Body of pancreas (tissue), 4 donors: Measurements from ENCODE around the gene WNT5B. TPM values are rescaled to one million over a fixed set of nuclear protein-coding genes. Genes with fewer than 3 reads are reported as not detected.

Experiments used
- ATAC-seq: fragments of 150-250 bp; one replicate; pipeline ENCODE4 v1.9.1; 2016
- DNase-seq, 4 donors: peaks; one replicate each; pipeline ENCODE4 v3.0.0-alpha.2; 2019
- H3K27ac ChIP-seq, 4 donors: fragments of 200-600 bp; sonication (generic); 1 replicate in 3 of 4; 2 replicates in 1 of 4; pipeline versions ENCODE4 v1.5.1 to v1.6.1; 2016 to 2019; ENCODE audit warnings: mild to moderate bottlenecking in 1 of 4, mixed read lengths in 1 of 4, moderate library complexity in 1 of 4
- H3K27me3 ChIP-seq, 2 donors: fragments of 200-600 bp; sonication (generic); one replicate each; pipeline ENCODE4 v1.6.0; 2016; ENCODE audit warnings: mild to moderate bottlenecking in 1 of 2
- H3K36me3 ChIP-seq, 2 donors: fragments of 200-600 bp; sonication (generic); replicated peaks in 1 of 2; 2 replicates each; pipeline ENCODE4 v1.5.1; 2016; ENCODE audit warnings: low read depth in 2 of 2; ENCODE audit not compliant: insufficient read depth in 1 of 2
- H3K4me1 ChIP-seq: fragments of 200-600 bp; sonication (generic); one replicate; pipeline ENCODE4 v1.6.0; 2016
- H3K4me3 ChIP-seq, 2 donors: fragments of 200-600 bp; sonication (generic); 1 replicate in 1 of 2; 2 replicates in 1 of 2; pipeline ENCODE4 v1.5.1; 2016 to 2019
- H3K9me3 ChIP-seq, 3 donors: fragments of 200-600 bp; sonication (generic); 1 replicate in 2 of 3; 2 replicates in 1 of 3; pipeline ENCODE4 v1.5.1; 2016
- CTCF ChIP-seq, 7 experiments: fragments of 450-650 bp in 4 of 7; fragments of 200-600 bp in 3 of 7; sonication (generic) in 3 of 7; IDR thresholded peaks; one replicate each; pipeline ENCODE4 v1.5.1; 2016 to 2019; ENCODE audit warnings: antibody characterized with exemption in 7 of 7
- POLR2A ChIP-seq, 3 donors: fragments of 450-650 bp; IDR thresholded peaks; one replicate each; pipeline ENCODE4 v1.6.1; 2016; ENCODE audit warnings: antibody characterized with exemption in 3 of 3, mild to moderate bottlenecking in 2 of 3
- WGBS, 2 donors: methylation state at CpG; one replicate each; pipeline ENCODE4 v1.1.5; 2017; 5-methylcytosine and 5-hydroxymethylcytosine counted together
- intact Hi-C: fragments of 100-400 bp; cut with DNase I; formaldehyde crosslinking; loops from one replicate; pipeline ENCODE4 v1.15.1; 2023
- microRNA-seq, 2 donors: library from miRNA; unstranded; fragments of <30 nt; microRNA quantifications; one replicate each; pipeline ENCODE4, GENCODE V29; 2016; ENCODE audit warnings: borderline number of aligned reads in 2 of 2, borderline replicate concordance in 2 of 2
- small RNA-seq: library from RNA; depleted of rRNA; stranded (forward); fragments of <200 nt; gene quantifications from one replicate; pipeline ENCODE3, GENCODE V24; 2016
- total RNA-seq, 2 donors: library from RNA; depleted of rRNA; stranded (reverse); fragments of >200 nt; gene quantifications; one replicate each; pipeline ENCODE4 v1.1.0, GENCODE V29; 2016

Gene WNT5B
- total RNA-seq, 2 donors from 2014 or later = not detected

- intact Hi-C loops = no loop called here
- Histone ChIP-seq H3K9me3 (no peaks in the 10 kb centered on the region), H3K4me3 (no peak overlapping the region), H3K4me1 (peaks cover 48% of the 10 kb centered on the region), H3K27me3 (no peaks in the 10 kb centered on the region), H3K27ac (no peak overlapping the region), H3K36me3 (no peaks in the 10 kb centered on the region)
- ATAC-seq (no peak), DNase-seq (no peak)
- TF ChIP-seq CTCF (IDR thresholded peaks at IDR 0.05) (no peak), POLR2A (IDR thresholded peaks at IDR 0.05) (no peak)
- 63 to 67% methylated on average over 8 of the region's 8 CpGs for WGBS, 2 donors
These were observed 67.0 kb downstream of the WNT5B start for GRCh38 chr12:1695886-1696670.

- ATAC-seq (no peak), DNase-seq (no peak)
- intact Hi-C loops = no loop called here
- peaks cover 49% of the 10 kb centered on the region for H3K4me1 ChIP-seq
- no peaks in the 10 kb centered on the region for H3K36me3 ChIP-seq
- no peak overlapping the region for H3K27ac ChIP-seq
- H3K9me3 ChIP-seq = no peaks in the 10 kb centered on the region
- TF ChIP-seq CTCF (IDR thresholded peaks at IDR 0.05) = no peak
- no peak for TF ChIP-seq POLR2A (IDR thresholded peaks at IDR 0.05)
- H3K4me3 ChIP-seq = no peak overlapping the region
- H3K27me3 ChIP-seq = no peaks in the 10 kb centered on the region
These were observed 67.8 kb downstream of the WNT5B start for GRCh38 chr12:1696800-1697199.

Small RNAs within 50 kb of the gene (microRNA-seq; reads per million reads assigned to microRNA genes)
- gene MIR3649 = 0 to 0.47 reads per million in 2 donors

Small RNAs within 50 kb of the gene (small RNA-seq; reads per million reads assigned to genes)
- gene MIR3649 = not detected

Other genes starting within 250 kb of the WNT5B start
- gene FBXL14, start 34.6 kb upstream of the WNT5B start, total RNA-seq = 1 to 10 TPM; 4.6 to 9.9 TPM
- 10 to 100 TPM; 16.8 to 20.5 TPM for gene ADIPOR2, start 61.8 kb downstream of the WNT5B start, total RNA-seq
- gene LRTM2, start 191.3 kb downstream of the WNT5B start, total RNA-seq = not detected